T-helper 22 cell (primary cell): ENCODE results near the gene ARHGAP31.

Experiments used
- DNase-seq: peaks from one replicate; pipeline ENCODE4 v3.0.0-alpha.2; 2020; ENCODE audit warnings: low read depth

Gene ARHGAP31

DNA sequence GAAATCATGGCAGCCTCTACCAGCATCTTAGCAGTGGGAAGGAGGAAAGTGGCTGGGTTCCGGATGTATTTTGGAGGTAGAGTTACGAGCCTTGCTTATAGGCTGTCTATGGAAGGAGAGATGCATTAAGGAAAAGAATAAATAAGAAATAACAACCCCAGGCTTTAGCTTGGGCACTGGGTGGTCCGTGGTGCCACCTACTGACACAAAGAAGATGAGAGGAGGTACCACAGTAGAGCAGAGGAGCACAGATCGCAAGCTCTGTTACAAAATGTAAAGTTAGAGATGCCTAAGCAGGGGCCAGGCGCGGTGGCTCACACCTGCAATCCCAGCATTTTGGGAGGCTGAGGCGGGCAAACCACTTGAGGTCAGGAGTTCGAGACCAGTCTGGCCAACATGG, 94.4 kb downstream of the ARHGAP31 start:
- no peak for DNase-seq

DNA sequence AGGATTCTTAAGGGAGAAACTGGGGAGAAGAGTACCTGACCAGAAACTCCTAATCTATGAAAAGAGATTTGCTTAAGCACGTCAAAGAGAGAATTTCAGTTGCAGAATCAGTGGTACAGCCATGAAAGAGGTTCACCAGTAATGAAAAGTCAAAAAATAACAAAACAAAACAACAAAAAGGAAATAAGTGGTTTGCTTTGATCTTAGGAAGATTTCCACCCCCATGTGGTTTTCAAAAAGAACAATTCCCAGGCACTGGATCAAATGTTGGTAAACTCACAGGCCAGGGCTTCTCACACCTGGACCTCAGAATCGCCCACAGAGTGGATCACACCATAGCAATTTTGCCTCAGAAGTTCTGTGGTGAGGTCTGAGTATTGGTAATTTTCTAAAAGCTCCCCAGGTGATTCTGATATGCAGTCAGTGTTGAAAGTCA, 101.8 kb downstream of the ARHGAP31 start:
- DNase-seq, result no peak

DNA sequence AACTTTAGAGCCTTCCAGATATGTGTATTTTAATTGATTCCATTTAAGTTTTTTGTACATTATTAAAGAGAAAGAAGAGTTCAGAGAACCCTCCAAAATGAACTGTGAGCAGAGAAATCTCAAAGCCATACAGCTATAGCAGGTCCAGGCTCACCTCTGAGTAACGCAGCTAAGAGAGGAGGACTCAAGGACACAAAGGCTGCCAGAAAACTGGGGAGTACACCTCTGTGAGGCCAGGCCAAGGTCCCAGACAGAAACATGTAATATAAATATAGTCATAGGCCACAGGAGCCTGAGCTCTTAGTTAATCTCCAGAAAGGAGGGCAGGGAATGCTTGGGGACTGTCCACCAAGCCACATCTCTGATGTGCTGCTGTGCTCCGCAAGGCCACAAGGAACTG, 102.7 kb downstream of the ARHGAP31 start:
- DNase-seq, result no peak

DNA sequence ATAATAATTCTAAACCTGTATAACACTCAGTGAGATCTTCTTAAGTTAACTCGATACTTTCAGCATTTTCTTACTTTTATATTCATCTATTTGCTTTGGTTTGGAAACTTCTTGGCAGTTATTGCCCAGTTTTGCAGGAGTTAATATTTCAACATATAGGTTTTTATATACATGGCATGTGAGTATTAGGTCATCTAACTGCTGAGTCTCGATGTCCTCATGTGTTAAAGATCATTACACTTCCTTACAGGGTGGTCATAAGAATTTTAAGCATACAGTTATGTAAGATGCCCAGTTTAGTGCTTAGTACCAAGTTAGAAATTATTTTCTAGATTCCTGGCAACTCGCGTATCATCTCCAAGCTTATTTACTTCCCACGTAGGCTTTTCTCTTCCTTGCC, 106.3 kb downstream of the ARHGAP31 start:
- DNase-seq, result no peak

DNA sequence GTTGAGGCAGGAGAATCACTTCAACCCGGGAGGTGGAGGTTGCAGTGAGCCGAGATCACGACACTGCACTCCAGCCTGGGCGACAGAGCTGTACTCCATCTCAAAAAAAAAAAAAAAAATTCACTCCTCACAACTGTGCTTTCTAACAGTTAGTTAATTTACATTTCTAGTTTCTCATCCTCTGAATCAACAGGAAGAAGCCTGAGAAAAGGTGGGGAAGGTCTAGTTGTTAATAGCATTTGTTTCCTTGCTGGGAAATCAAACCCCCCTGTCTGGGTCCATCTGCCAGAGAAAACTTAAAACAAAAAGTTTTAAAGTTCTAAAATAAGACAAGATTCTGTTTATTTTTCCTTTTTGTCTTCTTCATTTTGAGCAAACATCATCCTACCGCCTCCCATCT, 106.9 kb downstream of the ARHGAP31 start:
- DNase-seq, result no peak

DNA sequence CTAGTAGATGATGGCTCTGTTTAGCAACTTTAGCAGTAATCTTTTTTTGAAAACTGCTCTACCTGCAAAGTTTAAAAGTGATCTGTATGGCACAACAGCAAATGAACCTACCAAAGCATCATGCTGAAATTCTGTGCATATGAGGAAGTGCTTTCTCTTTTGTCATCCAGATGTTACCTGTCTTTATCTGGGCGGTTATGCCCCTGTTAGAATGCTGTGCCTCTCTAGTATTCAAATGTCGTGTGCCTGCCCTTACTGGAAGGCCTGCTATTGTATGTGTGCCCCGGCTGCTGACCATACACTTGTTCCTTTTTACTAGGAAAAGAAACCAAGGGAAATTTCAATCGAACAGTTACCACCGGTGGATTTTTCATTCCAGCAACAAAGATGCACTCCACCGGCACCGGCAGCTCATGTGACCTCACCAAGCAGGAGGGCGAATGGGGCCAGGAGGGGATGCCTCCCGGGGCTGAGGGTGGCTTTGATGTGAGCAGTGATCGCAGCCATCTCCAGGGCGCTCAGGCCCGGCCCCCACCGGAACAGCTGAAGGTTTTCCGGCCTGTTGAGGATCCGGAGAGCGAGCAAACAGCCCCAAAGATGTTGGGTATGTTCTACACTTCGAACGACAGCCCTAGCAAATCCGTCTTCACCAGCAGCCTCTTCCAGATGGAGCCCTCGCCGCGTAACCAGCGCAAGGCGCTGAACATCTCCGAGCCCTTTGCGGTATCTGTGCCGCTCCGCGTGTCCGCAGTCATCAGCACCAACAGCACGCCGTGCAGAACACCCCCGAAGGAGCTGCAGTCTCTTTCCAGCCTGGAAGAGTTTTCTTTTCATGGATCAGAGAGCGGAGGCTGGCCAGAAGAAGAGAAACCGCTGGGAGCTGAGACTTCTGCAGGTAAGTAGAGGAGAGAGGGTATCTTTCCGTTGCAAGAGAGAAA, 107.6 kb downstream of the ARHGAP31 start:
- DNase-seq, result no peak

DNA sequence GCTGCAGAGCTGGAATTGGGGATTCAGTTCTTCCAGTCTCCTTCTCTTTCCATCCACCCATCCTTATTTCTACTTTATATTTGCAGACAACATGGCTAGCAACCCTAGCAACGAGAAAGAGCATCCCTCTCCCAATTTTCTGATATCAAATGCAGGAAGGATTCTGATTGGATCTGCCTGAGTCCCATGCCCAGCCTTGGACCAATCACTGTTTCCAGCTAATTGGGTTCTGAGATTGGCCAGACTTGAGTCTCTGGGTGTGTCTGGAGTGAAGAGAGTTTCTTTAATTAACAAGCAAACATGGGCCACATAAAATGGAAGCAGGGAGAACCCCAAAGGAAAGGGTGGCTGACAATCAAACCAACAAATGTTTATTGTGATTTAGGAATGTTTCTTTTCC, 108.6 kb downstream of the ARHGAP31 start:
- no peak for DNase-seq

DNA sequence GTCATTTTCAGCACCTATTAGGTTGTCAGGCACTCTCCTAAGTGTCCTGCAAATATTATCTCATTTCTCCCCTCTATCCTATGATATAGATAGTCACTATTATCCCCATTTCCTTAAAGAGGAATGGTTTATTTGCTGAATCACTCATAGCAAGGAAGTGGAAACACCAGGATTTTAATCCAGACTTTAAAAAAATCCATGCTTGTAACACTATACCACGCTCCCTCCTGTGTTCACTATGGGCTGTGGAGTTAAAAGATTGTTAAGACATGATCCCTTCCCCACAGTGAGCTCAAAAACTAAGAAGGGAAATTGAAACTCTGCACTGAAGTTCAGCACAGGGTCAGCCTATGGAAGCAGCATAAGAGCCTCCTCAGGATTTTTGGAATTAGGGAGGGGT, 109.0 kb downstream of the ARHGAP31 start:
- no peak for DNase-seq

DNA sequence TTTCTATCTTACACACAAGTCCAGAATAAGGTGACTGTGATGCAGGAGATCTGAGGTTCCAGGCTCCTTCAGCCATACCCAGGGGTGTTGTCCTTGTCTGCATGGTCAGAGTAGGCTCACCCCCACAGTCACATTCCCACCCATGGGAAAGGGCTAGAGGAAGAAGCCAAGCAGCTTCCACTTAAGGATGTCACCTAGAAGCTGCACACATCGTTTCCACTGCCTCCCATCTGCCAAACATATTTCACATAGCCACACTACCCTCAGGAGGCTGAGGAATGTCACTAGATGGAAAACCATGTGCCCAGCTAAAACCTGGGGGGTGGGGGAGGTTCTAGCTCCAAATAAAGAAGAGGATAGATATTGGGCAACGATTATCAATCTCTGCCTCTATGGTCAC, 111.1 kb downstream of the ARHGAP31 start:
- no peak for DNase-seq

DNA sequence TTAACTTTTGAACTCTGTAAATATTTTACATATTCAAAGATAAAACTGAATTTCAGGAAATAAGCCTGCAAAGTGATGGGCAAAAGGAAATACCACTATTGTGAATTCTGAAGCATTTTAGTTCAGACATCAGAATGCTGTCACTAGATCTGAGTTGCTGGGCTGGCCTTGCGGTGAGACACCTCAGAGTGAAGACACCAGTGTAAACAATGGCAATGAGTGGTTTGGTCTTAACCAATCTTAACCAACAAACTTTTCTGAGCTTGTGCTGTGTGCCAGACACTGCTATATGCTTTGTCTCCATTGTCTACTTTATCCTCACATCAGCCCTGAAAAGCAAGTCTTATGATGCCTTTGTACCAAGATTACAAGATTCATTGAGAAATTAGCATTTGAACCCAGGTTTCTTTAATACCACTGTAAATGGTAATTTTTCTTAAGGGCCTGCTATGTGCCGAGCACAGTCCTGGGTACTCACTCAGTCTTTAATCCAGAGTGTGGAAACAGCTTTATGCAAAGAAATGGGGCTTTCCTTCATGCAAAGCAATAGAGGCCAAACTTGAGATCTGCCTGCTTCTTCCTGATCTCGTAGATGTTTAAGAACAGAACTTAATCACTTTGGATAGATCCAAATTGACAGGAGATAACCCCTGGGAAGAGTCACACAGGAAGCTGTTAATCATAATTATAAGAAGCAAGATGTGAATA, 114.2 kb downstream of the ARHGAP31 start:
- no peak for DNase-seq

DNA sequence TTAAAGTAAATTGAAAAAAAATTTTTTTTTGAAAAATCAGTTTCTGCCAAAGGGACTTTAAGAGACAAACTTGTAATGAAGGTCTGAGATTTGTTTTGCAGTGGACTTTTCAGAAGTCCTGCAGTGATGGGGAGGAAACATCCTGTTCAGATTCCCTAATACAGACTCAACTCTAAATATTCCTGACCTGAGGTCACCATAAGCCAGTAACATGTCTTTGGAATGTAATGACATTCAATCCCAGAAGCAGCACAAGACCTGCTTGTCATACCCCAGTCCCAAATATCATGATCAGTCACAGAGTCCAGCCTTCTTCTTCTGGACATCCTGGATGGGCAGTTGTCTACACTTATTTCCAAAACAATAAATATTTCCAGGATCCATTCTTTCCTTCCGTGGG, 115.7 kb downstream of the ARHGAP31 start:
- DNase-seq, result no peak

DNA sequence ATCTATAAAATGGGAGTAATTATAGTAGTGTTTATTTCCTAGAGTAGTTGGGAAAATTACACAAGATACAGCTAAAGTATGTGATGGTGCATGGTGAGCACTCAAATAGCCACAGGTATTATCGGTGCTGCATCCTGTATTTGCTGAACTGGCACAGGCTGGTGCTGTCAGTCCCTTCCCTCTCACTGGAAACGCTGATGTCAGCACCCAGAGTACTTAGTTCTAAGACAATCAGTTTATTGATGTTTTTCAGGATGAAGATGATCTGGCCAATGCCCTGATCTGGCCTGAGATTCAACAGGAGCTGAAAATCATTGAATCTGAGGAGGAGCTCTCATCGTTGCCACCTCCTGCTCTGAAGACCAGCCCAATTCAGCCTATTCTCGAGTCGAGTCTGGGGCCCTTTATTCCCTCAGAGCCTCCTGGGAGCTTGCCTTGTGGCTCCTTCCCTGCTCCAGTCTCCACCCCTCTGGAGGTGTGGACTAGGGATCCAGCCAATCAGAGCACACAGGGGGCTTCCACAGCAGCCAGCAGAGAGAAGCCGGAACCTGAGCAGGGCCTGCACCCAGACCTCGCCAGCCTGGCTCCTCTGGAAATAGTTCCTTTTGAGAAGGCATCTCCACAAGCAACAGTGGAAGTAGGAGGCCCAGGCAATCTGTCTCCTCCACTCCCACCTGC, 119.6 kb downstream of the ARHGAP31 start:
- no peak for DNase-seq

DNA sequence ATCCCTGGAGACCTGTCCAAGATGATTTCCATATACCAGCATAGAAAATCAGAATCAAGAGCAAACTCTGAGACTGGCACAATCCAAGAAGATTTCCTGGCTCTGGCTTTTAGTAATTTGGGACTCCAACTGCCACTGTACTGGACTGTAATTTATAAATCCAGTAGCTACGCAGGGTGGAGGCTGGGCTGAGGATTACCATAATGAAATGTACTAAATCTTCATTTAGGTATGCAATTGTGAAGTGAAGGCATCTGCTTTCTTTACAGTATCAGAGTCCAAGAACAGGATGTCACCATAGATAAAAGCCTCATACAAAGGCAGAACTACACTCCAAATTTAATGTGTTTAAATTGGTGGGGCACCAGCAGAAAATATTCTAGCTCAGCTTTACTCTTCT, 122.7 kb downstream of the ARHGAP31 start:
- DNase-seq, result no peak

DNA sequence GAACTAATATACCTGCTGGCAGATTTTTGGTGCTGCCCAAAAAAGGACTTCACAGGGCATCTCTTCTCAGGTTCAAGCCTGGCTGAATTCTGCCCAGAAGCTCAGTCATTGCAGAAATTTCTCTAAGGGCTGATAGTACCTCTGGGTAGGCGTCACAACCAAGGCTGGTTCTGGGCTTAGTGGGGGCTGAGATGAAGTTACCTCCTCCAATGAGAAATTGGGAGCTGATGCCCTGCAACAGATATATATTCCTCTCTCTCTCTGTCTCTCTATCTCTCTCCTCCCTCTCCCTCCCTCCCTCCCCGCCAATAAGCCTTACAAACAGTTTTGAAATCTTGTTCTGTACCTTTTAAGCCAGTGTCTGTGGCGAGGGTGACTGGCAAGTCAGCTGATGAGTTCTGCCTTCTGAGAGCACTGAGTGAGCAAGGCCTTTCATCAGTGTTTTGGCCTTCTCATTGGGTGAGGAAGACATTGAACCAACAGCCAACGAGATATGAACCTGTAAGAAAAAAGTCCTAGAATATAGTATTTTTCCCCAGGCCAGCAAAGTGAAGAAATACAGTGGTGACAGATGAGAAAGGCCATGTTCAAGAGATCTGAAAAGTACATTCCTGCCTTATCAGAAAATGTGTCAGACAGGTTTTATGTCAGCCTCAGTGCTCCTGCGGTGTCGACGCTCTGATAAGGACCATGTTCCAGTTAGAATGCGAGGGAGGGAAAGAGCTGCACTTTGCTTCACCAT, 123.8 kb downstream of the ARHGAP31 start:
- DNase-seq, result no peak

DNA sequence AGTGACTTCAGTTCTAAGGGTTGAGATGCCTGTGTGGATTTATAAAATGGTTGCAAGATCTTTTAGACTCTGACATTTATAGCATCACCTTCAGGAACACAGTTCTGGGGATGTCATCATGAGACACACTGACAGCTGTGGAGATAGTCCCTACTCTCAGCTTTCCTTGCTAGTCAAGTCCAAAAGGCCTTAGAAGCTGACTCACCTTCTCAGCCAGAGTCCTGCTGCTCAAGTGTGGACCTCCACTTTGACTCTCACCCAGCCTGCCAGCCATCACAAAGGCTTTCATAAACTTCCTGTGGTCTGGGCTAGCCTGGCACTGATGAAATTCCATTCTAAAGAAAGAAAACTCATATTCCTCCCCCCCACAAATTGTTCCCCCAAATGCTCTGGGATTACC, 124.5 kb downstream of the ARHGAP31 start:
- DNase-seq, result no peak

DNA sequence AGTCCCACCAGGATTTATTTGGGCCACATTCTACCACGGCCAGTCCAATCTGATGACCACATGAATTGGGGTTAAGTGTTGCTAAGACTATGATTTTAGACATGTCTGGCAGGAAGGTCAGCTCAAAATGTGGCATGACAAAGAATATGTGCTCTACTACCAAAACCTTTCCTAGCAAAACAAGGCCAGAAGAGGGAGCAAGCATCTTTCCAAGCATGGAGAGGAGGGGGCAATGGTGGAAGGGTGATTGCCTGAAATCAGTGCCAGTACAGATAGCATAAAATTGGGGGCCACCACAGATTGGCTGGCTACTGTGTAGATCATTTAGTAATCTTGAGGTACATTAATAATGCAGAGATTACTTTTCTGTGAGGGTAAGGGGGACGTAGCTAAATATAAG, 126.0 kb downstream of the ARHGAP31 start:
- no peak for DNase-seq

DNA sequence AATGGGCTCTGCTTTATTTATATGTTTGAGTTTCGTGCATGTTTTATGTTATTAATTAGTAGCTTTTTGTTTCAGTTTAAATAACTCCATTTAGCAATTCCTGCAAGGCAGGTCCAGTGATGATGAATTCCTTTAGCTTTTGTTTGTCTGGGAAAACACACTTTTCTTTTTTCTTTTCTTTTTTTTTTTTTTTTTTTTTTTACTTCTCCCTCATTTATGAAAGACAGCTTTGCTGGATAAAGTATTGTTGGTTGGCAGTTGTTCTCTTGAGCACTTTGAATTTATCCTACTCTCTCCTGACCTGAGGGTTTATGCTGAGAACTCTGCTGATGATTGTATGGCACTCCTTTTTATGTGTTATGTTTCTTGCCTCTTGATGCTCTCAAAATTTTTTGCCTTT, 133.5 kb downstream of the ARHGAP31 start:
- DNase-seq, result no peak

DNA sequence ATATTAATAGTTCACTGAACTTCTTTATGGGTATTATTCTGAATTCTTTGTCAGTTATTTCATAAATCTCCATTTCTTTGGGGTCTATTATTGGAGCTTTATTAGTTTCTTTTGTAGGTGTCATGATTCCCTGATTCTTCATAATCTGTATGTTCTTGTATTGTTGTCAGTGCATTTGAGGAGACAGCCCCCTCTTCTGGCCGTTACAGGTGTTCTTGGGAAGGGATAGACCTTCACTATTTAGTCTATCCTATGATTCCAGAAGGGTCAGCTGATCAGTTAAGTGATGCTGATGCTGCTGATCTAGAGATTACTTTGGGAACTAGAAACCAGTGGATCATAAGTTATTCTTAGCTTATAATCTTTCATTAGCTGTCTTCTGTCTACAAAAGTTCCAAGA, 134.4 kb downstream of the ARHGAP31 start:
- DNase-seq, result no peak

DNA sequence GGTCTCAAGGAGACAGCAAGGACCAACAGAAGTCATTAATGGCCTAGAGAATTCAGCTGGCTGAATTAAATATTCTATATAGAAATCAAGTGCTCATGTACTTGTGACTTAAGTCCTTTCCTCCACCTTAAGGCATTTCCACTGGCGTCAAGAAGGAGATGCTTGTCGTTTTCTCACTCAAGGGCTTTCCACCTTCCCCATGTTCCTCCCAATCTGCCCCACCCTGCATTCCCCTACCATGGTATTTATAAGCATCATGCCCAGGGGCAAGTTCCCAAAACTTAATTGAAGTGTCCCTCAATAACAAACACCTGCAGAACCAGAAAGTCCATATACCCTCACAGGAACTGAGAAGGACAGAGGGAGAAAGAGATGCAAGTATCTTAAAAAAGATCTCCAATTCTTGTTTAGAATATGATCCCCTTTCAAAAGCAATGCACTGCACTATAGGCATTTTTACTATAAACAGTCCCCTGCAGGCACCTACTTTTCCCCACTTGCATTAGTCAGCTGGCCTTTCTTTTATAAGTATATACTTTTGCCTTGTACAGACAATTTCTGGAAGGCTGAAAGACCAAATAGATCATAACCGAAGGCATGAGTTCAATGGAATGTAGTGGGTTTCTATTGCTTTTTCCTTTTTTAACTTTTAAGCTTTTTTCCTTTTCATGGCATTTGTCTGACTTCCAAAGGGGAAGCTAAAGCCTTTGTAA, 139.6 kb downstream of the ARHGAP31 start:
- DNase-seq, result no peak

DNA sequence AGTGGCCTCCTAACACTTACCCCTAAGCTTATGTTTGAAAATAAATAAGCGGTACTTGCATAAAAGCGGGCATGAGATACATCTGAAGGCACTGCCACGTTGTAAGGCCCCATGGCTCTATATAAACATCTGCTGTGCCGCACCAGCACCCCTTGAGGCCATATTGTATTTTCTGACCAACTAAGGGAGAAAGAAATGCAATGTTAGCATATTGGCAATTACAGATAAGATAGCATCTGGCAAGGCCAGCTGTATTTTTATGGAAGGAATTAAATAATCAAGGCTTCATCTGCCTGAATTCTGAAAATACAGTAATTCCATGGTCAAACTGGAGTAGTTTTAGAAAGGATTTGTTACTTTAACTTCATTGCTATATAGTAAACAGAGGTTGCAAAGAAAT, 140.5 kb downstream of the ARHGAP31 start:
- no peak for DNase-seq

DNA sequence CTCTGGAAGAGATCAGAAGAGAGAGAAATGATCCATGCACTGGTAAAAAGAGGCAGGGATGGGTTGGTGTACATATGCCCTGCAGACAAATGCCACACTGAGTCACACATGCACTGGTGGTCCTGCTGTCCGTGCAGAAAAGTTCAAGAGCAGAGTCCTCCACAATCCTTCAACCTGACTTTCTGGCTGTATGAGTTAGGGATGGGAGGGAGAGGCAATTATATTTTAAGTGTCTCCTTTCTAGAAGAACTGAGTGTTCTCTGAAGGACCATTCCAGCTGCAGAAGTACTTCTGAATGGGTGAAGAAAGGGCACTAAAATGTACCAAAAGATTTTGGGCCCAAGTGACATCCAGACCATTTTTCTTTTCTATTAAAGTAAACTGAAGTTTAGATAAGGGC, 142.8 kb downstream of the ARHGAP31 start:
- DNase-seq, result no peak
